HG02763 (cell line): ENCODE measurements around the gene KLRC4.
"Not testable (repeated sequence)": the region's sequence is repeated elsewhere in the genome, so short reads cannot be mapped to it uniquely, and the experiment has no call there.

Source experiments
- ATAC-seq: cut with Tn5 transposase; IDR thresholded peaks from one replicate; pipeline ENCODE4 v1.9.1; 2021; ENCODE audit warnings: mild to moderate bottlenecking, moderate library complexity; ENCODE audit not compliant: unreplicated experiment

Gene KLRC4

DNA sequence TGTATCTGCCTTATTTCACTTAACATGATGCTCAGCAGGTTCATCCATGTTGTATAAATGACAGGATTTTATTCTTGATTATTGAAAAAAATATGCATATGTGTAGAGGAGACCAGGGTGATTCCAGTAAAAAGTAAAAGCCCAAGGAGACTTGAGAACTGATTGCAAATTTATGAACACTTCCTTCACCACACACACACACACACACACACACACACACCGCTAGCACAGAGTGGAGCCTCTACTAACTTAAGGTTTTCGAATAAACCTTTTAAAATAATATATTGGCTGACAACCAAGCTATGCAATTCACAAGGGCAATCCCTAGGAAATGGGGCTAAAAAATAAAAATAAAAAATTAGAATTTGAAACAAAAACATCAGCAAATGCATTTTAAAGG is 11.4 kb downstream of the KLRC4 start:
- no peak for ATAC-seq

DNA sequence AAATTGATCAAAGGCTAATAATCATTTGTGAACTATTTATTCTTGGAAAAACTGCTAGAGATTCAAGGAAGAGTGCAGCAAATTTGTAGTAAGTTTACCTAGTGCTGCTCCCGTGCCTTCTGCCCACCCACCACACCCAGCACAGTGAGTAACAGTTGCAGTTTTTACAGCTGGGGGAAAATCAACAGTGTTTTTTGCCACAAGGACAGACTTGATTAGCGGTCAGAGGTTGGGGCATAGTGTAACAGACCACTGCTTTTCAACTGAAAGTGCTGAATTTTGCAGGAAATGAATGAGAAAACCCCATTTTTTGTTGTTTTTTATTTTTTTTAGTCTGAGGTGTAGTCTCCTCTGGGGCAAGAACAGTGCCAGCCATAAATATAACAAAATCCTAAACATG is 12.3 kb downstream of the KLRC4 start:
- no peak for ATAC-seq

DNA sequence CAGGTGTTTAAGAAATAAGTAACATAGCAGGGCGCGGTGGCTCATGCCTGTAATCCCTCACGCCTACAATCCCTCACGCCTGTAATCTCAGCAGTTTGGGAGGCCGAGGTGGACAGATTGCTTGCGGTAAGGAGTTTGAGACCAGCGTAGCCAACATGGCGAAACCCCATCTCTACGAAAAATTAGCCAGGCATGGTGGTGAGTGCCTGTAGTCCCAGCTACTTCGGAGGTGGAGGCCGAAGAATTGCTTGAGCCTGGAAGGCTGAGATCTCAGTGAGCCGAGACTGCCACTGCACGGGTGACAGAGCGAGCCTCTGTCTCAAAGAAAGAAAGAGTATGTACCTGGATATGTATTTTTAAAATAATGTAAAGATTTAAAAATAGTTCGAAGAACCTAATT is 13.4 kb downstream of the KLRC4 start:
- ATAC-seq = not testable (repeated sequence)

DNA sequence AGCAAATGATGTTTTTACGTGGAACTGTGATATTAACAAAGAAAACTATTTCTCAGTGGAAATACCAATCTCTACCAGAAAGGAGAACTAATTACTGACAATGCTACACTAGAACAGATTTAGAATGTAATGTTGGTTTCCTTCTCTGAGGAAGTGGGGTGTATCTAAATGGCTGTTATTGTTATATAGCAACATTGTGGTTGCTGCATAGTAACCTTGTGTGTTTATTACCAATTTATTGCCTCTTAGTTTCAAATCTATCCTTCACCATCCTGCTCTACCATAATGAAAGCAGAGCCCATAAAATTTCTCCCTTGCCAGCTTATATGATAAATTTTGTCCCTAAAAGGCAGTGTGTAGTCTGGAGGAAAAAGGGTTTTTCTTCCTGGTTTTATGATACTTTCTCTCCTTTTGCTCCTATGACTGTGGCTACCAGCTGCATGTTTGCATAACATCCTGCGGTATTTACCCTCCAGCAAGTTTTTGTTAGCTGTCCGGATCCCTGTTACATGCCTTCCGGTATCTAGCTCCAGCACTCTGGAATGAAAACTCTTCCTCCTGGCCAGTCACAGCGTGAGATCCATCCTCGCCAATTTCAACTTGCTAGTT is 14.1 kb downstream of the KLRC4 start:
- ATAC-seq = peak; percentile 62

DNA sequence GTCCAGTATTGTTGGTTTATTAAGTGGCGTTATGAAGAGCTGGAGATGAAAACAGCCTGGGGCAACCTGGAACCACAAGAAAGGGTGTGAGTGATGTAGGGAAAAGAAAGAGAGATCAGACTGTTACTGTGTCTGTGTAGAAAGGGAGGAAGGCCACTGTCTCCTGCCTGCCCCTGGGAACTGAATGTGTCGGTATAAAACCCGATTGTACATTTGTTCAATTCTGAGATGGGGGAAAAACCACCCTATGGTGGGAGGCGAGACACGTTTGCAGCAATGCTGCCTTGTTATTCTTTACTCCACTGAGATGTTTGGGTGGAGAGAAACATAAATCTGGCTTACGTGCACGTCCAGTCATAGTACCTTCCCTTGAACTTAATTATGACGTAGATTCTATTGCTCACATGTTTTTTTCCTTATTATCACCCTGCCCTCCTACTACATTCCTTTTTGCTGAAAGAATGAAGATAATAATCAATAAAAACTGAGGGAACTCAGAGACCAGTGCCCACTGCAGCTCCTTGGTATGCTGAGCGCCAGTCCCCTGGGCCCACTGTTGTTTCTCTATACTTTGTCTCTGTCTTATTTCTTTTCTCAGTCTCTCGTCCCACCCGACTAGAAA is 14.9 kb downstream of the KLRC4 start:
- ATAC-seq = not testable (repeated sequence)

DNA sequence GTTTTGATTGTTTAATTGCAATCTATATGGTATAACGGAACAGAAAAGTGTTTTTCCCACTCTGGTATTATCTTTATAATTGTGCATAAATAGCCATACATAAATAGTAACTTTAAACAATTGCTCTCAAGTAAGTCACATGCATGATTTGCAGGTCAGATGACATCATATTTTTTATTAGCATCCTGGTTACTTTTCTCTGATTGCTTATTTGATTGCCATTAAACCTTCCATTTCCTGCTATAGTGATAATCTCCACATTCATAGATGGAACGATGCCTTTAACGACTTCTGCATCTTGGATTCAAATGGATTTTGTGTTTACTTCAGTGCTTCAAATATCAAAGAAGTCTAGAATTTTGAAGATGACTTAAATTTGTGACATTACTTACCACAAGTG is 16.3 kb downstream of the KLRC4 start:
- no peak for ATAC-seq

DNA sequence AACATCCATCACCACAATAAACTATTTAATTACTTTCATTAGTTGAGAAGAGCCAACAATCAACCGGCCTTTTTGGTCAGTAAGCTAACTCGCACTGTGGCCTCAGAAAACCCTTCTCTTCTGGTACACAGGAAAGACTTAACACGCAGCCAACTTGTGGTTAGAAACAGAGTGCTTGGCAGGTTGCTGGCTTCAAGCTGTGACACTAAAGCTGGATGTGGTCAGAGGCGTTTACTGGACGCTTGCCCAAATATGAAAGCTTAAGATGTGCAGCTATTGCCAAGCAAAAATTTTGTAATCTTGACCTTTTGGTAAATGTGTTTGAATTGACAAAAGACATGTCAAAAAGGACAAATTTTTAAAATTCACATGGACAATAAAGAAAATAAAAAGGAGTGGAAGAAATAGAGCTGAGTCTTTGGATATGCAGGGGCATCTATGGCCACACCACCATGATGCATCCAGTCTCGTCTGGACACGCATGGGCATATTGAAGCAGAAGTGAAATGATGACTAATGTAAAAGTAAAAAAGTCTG is 17.1 kb downstream of the KLRC4 start:
- peak; percentile 57 for ATAC-seq

DNA sequence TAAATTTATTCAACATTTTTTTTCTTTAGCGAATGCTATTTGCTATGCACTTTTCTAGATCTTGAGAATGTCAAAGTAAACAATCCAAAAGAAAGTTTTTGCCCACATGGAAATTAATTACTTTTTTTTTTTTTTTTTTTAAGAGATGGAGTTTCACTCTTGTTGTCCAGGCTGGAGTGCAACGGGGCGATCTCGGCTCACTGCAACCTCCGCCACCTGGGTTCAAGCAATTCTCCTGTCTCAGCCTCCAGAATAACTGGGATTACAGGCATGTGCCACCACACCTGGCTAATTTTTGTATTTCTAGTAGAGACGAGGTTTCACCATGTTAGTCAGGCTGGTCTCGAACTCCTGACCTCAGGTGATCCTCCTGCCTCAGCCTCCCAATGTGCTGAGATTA is 18.6 kb downstream of the KLRC4 start:
- not testable (repeated sequence) for ATAC-seq

DNA sequence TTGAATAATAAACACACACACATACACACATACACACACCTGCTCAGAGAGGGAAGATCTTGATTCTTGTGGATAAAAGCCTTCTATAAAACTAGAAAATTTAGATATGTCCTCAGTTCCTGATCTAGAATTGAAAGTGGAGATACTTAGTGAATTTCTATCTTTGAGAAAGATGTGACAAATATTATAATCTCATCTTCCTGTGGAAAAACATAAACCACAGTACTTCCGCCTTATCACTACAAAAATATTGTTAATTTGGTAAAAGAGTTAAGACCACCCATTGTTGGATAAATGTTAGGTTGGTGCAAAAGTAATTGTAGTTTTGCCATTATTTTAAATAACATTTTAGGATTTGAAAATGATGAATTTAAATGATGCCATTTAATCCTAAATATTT is 19.7 kb downstream of the KLRC4 start, which contains the start of gene KLRK1:
TSS of gene KLRK1 (minus strand) at position 138 of the 400 bp plus-strand sequence. CDS start 1,231 bp downstream, outside the sequence.
- ATAC-seq = no peak

DNA sequence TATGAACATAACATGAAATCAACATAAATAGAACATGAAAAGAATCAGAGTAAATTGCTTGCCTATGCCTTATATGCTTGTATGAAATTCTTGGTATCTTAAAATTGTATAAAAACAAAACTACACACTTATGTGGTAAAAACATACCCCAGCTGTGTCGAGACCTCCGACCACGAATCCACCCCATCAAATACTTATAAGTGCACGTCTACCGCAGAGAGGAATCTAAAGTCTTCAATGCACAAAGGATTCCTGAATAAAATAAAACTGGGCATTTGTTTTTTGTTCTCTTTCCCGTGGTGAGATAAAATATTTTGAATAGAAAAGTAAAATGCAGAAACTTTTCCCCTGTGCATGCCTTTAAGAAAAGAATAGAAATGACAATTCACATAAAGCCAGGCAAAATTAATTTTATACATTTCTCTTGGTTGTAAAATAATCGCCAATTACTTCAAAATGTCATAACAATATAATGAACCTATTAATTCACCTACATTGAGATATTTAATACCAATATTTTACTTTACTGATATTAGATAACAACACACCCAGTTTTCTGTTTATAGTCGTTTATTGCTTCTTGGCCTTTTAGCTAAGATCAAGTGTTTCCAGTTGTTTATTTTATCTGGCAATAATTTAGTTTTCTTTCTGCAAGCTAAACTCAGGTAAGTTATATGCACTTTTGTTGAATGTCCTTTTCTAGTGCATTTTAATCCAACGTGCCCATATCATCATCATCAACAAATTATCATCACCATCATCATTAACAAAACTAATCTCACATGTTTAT is 20.7 kb downstream of the KLRC4 start:
- no peak for ATAC-seq

DNA sequence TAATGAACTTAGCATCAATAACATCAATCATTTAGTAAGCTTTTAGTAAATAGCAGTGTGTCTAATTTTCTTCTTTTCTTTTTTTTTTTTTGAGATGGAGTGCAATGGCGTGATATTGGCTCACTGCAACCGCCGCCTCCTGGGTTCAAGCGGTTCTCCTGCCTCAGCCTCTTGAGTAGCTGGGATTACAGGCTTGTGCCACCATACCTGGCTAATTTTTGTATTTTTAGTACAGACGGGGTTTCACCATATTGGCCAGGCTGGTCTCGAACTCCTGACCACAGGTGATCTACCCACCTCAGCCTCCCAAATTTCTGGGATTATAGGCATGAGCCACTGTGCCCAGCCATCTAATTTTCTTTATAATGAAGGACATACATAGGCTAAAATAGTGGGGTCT is 22.1 kb downstream of the KLRC4 start:
- not testable (repeated sequence) for ATAC-seq

DNA sequence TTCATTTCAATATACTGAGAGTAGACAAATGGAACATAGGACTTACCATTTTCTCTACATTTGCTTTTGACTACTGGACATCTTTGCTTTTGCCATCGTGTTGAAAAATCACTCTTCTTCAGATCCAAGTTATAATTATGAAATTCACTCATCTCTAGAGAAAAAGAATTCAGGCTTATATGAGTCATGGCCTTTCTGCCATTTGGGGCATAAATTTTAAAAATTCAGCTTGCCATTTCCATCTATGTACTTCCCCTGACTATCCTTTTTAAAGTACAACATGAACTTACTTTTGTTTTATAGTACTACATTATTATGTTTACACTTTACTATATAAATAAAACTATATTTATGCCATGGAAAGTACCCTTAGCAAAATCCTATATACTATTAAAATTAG is 22.7 kb downstream of the KLRC4 start:
- no peak for ATAC-seq

DNA sequence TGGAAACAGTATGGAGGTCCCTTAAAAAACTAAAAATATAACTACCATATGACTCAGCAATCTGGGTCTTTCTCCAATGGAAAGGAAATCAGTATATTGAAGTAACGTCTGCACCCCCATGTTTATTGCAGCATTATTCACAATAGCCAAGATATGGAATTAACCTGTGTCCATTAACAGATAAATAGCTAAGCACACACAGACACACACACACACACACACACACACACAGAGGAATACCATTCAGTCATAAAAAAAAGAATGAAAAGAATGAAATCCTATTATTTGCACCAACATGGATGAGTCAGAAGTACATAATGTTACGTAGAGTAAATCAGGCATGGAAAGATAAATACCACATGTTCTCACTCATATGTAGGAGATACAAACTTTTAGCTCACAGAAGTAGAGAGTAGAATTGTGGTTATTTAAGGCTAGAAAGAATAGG is 24.4 kb downstream of the KLRC4 start:
- ATAC-seq = no peak

DNA sequence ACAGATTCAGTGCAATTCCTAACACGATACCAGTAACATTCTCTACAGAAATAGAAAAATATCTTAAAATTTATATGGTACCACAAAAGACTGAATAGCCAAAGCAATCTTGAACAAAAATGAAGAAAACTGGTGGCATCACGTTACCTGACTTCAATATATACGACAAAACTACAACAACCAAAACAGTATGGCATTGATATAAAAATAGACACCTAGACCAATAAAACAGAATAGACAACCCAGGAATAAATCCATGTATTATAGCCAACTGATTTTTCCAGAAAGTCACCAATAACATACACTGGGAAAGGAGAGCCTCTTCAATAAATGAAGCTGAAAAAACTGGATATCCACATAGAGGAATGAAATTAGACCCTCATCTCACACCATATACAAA is 25.4 kb downstream of the KLRC4 start:
- ATAC-seq = no peak

DNA sequence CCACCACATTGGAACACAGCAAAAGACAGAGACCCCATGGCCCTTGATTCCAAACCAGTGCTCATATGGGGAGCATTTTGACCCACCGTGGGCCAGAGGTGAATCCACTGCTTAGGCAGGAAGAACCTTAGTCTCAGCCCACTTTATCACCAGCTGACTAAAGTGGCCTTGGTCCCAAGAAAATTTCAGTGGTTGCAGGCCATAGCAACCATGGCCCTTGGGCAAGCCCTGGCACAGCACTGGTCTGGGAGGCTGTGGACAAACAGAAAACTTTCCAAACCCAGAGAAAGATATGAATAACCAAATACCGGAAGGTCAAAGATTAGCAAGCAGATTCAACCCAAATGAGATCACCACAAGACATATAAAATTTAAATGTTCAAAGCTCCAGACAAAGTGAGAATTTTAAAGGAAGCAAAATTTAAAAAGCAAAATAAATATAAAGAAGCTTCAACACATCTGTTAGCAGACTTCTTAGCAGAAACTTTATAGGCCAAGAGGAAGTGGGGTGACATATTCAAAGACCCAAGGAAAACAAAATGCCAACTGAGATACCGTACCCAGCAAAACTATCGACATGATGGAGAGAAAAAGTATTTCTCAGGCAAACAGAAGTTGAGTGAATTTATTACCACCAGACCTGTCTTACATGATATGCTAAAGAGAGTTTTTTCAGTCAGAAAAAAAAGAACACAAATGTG is 27.5 kb downstream of the KLRC4 start:
- ATAC-seq = no peak

DNA sequence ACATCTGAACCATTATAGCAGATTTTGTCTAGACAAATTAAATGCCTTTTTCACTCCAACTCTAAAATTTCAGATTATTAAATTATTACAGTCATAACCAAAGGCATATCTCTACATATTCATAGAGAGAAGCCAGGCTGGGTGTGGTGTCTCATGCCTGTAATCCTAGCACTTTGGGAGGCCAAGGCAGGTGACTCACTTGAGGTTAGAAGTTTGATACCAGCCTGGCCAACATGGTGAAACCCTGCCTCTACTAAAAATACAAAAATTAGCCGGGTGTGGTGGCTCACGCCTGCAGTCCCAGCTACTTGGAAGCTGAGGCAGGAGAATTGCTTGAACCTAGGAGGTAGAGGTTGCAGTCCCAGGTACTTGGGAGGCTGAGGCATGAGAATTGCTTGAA is 30.8 kb downstream of the KLRC4 start:
- ATAC-seq = not testable (repeated sequence)

DNA sequence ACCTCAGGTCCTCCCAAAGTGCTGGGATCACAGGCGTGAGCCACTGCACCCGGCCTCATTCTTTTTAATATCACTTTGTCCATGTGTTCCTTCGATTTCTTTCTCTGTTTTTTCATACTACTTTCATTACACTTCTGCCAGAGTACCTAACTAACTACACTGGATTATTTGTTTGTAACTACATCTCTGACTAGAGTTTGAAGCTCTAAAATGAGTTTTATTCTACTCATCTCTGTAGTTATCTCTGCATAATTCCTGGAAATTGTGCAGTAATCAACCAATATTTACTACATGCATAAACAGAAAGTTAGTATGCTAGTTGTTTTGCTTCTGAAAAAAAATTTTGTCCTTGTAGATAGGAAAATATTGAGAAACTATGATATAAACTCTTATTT is 34.9 kb downstream of the KLRC4 start:
- ATAC-seq = no peak

DNA sequence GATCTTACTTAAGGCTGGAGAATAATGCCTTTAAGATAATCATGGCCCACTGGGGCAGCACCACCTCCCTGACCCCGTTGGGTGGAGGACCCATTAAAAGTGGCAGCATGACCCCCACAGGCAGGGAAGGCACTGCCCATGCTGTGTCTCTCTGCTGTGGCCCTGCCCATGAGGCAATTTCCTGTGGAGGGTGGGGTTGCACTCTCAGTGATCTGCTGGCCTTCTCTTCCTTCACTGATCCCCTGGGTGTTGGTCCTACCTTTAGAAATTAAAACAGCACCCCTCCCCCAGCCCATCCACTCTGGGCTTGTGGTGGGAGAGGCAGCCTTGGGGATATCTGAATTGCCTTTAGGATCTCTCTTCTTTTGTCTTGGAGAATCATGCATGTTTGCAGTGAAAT is 37.0 kb downstream of the KLRC4 start:
- ATAC-seq = no peak

DNA sequence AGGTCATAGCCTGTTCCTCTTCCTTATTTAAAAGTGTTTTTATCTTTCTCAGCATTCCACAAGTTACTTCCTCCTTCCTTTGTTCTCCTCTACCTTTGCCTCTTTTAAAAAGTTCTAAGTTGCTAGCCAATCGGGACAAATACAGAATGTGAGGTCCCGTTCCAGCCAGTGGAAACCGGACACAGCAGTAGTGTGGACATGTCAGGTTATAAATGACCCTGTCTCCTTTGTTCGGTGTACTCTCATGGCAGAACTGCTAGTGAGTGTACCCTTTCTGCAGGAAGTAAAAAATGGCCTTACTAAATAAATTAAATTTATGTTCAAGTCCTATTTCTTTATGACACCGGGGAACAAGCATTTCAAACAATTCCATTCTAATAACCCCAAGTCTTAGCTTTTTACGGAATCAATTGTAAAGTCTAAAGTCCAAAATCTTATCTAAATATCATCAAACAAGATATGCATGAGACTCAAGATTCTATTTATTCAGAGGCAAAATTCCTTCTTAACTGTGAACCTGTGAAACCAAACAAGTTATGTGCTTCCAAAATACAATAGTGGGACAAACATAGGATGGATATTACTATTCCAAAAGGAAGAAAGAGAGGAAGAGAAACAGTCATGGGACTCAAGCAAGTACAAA is 37.5 kb downstream of the KLRC4 start:
- ATAC-seq = not testable (repeated sequence)

DNA sequence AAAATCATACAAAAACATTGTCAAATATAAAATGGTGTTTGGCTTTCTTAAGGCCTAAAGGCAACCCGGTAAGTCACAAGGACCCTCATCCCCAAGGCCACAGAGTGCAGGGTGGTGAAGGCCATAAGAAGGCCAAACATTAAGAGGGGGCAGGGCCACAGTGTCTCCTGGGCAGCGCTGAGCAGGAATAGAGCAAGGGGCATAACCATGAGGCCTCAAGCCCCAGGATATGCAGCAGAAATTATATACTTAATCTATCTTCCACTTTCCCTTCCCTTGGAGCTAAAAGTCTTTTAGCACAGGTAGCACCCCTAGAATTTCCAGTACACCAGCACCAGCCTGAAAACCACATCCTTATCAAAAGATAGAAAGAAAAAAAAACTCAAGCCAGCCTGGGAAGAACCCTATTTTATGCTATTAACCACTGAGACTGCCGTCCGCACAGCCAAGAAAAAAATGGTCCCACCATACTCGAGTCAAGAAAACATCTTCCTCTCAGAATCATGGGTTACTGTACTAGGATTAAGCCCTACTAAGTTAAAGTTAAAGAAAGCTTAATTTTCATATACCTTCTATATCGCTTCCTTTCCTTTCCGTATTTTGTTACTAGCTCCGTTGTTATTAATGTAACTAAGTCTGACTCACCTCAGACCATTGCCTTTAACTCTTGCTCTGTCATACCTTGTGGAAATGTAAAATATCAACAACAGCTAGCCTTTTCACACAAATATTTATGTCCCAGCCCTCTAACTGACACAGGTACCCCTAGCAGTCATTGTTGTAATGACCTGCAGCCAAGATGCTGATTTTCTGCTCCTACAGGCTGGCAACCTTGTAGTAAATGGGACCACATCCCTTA is 39.8 kb downstream of the KLRC4 start:
- no peak for ATAC-seq
